IPS-18c (cell line): ENCODE data around the gene KLF5.
A peak's percentile ranks its signal among the peaks of the same experiment; 100 is the strongest.
"Not testable (repeated sequence)": the region's sequence is repeated elsewhere in the genome, so short reads cannot be mapped to it uniquely, and the experiment has no call there.

ENCODE experiments used
- H3K4me3 ChIP-seq: 2 replicates; pipeline ENCODE4 v1.7.0; 2013; ENCODE audit warnings: low read depth, mild to moderate bottlenecking, low read length, moderate library complexity; ENCODE audit not compliant: insufficient read depth
- H3K9me3 ChIP-seq: one replicate; pipeline ENCODE4 v1.6.1; 2013; ENCODE audit warnings: mild to moderate bottlenecking, low read length, moderate library complexity; ENCODE audit not compliant: control insufficient read depth, insufficient read depth

Gene KLF5

GRCh38 chr13:73074926-73075325 is 16.1 kb downstream of the KLF5 start:
- Histone ChIP-seq H3K9me3 (no peaks in the 10 kb centered on the region), H3K4me3 (no peak overlapping the region)

DNA sequence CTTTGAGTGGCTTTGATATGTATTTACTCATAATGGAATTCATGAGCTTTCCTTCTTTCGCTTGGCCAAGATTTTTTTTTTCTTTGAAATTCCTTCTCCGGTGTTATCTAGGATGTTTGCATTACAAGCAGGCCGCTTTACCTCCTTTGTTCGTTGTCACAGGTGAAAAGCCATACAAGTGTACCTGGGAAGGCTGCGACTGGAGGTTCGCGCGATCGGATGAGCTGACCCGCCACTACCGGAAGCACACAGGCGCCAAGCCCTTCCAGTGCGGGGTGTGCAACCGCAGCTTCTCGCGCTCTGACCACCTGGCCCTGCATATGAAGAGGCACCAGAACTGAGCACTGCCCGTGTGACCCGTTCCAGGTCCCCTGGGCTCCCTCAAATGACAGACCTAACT is 16.7 kb downstream of the KLF5 start:
- peak overlapping the region; percentile 36; the same call in 1 of the 2 replicates for H3K4me3 ChIP-seq

GRCh38 chr13:73075954-73076353 is 17.1 kb downstream of the KLF5 start:
- Histone ChIP-seq H3K9me3 (no peaks in the 10 kb centered on the region), H3K4me3 (peak overlapping the region; percentile 36; the same call in 1 of the 2 replicates)

More for the DNA sequence above, 16.7 kb downstream of the KLF5 start:
- no peaks in the 10 kb centered on the region for H3K9me3 ChIP-seq

DNA sequence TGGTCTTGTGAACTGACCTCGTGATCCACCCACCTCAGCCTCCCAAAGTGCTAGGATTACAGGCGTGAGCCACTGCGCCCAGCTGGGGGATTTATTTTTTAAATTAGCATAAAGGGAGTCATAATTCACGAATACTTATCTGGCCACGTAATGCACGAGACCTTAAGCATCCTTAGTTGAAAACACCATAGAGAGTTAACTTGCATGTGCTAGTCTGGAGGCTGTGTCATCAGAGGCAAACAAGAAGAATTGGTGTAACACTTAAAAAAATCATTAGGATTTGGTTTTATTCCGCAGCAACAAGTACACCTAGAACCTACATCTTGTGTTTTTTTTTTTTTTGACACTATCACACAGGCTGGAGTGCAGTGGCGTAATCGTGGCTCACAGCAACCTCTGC is 19.1 kb downstream of the KLF5 start:
- no peak overlapping the region for H3K4me3 ChIP-seq
- H3K9me3 ChIP-seq, result no peaks in the 10 kb centered on the region

- Histone ChIP-seq H3K9me3 (no peaks in the 10 kb centered on the region), H3K4me3 (no peak overlapping the region)
These were observed 20.6 kb downstream of the KLF5 start for GRCh38 chr13:73079359-73079758.

DNA sequence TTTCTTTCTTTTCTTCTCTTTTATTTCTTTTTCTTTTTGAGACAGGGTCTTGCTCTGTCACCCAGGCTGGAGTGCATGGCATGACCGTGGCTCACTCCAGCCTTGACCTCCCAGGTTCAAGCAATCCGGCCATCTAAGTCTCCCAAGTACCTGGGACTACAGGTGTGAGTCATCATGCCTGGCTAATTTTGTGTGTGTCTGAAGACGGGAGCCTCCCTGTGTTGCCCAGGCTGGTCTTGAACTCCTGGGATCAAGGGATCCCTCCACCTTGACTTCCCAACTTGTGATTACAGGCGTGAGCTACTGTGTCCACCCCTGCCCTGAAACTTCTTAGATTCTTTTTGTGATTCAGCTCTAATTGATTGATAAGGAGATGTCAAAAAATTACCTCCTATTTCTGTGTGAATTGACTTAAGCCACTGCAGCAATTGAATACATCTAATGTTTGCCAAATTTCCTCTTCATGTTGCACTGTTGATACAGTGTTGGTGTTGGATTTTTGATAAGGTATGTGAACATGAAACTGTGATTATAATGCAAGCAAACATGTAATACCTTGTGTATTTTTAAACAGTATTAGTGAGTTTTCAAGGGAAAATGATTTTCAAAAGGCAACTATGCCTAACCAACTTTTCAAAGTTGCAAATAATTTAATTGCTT is 22.6 kb downstream of the KLF5 start:
- Histone ChIP-seq H3K4me3 (no peak overlapping the region), H3K9me3 (no peaks in the 10 kb centered on the region)

DNA sequence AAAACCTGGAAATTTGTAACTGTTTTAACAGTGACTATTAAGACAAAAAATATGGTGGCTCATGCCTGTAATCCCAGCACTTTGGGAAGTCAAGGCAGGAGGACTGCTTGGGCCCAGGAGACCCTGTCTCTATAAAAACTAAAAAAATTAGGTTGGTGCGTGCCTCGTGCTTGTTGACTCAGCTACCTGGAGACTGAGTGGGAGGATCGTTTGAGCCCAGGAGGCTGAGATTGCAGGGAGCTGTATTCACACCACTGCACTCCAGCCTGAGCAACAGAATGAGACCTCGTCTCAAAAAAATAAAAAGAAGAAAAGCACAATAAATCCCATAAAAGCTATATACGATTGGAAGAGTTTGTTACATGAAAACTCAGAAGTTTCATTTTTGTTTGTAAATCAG is 23.7 kb downstream of the KLF5 start:
- H3K9me3 ChIP-seq, result no peaks in the 10 kb centered on the region
- no peak overlapping the region for H3K4me3 ChIP-seq

GRCh38 chr13:73082895-73083294 is 24.1 kb downstream of the KLF5 start:
- Histone ChIP-seq H3K4me3 (no peak overlapping the region), H3K9me3 (no peaks in the 10 kb centered on the region)

DNA sequence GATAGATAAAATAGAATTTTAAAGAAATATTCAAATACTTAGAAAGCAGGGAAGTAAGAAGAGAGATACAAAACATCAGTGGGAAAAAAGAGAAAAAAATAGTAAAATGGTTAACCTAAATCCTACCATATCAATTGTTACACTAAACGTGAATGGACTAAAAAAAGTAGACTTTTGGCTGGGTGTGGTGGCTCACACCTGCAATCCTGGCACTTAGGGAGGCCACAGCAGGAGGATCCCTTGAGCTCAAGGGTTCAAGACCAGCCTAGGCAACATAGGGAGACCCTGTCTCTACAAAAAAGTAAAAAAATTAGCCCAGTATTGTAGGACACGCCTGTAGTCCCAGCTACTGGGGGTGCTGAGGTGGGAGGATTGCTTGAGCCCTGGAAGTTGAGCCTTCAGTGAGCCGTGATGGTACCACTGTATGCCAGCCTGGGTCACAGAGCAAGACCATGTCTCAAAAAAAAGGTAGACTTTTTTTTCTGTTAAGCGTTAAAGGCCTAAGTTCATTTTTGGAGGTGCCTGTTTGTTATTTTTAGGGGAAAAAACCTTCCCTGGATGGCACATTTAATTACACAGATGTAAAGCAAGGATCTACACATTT is 29.6 kb downstream of the KLF5 start:
- Histone ChIP-seq H3K4me3 (no peak overlapping the region), H3K9me3 (peaks cover 6% of the 10 kb centered on the region)

GRCh38 chr13:73089213-73089612 is 30.4 kb downstream of the KLF5 start:
- Histone ChIP-seq H3K9me3 (peaks cover 6% of the 10 kb centered on the region), H3K4me3 (no peak overlapping the region)

- H3K4me3 ChIP-seq, result no peak overlapping the region
- H3K9me3 ChIP-seq, result peaks cover 6% of the 10 kb centered on the region
These were observed 31.5 kb downstream of the KLF5 start for GRCh38 chr13:73090116-73090822.

GRCh38 chr13:73090823-73091187 is 32.0 kb downstream of the KLF5 start:
- H3K4me3 ChIP-seq, result no peak overlapping the region
- H3K9me3 ChIP-seq, result peaks cover 6% of the 10 kb centered on the region

DNA sequence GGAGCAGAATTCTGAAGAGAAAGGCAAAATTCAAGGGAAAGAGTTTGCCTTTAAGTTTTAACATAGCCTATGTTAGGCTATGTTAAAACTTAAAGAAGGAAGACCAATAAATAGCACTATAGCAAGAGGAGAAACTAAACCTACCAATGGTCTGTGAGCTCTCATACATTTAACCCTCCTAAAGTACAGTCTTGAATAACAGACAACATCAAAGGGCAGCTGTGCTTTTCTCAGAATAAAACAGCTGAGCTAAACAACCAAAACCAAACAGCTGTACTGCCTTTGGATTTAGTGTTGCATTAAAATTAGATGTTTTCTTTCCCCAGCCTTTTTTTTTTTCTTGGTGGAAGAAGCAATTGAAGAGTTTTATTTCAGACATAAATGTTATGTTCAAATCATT is 34.0 kb downstream of the KLF5 start:
- peaks cover 6% of the 10 kb centered on the region for H3K9me3 ChIP-seq

DNA sequence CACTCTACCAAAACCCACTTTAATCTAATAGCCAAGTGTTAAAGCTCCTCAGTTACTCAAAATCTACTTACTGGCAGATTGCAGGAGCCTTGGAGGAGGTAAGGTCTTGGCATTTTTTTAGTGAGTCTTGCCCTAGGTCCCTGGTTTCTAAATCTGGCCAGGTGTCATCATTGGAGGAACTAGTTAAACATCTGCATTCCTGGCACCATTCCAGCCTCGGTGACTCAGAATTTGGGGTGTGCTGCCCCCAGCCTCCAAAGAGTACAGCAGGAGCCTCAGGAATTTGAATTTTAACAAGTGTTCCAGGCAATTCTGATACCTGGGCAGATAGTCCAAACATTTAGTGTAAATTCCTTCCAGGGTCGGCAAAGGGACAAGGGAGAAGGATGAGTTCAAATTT is 37.4 kb downstream of the KLF5 start:
- no peaks in the 10 kb centered on the region for H3K9me3 ChIP-seq

More for the DNA sequence above, 34.0 kb downstream of the KLF5 start:
- H3K4me3 ChIP-seq, result no peak overlapping the region

DNA sequence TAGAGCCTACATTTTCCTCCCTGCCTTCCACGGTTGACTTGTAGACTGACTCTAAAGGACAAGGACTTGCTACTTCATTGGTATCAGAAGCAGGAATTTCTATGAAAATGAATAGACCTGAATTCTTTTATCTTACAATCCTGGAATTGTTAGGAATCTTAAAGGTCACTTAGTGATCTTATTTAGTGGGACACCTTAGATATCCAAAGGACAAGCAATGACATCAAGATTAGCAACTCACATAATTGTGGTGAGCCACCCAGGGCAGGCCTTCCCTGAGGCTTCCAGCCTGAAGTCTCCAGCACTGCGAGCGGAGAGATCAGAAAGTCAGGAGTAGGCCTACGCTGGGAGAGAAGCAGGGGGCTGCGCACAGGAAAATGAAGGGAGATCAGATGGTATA is 37.8 kb downstream of the KLF5 start:
- Histone ChIP-seq H3K4me3 (no peak overlapping the region), H3K9me3 (no peaks in the 10 kb centered on the region)

More for the DNA sequence above, 37.4 kb downstream of the KLF5 start:
- no peak overlapping the region for H3K4me3 ChIP-seq

DNA sequence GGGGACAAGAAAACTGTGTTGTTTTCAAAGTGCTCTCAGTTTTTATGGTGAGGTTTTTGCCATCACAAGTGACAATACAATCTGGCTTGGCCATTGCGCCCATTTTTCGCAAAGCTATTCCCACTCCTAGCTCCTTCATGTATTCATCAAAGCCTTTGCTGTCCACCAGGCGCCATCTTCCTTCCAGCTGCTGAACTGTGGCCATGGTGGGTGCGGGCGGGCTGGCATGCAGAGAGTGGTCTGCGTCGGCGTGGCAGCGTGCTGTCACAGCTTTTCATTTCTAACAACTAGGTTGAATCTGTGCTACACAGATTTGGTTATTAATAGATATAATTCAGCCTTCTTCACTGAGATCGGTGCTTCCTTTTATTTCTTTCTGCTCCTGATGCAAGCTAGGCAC is 42.0 kb downstream of the KLF5 start:
- H3K9me3 ChIP-seq, H3K4me3 ChIP-seq: not testable (repeated sequence)

DNA sequence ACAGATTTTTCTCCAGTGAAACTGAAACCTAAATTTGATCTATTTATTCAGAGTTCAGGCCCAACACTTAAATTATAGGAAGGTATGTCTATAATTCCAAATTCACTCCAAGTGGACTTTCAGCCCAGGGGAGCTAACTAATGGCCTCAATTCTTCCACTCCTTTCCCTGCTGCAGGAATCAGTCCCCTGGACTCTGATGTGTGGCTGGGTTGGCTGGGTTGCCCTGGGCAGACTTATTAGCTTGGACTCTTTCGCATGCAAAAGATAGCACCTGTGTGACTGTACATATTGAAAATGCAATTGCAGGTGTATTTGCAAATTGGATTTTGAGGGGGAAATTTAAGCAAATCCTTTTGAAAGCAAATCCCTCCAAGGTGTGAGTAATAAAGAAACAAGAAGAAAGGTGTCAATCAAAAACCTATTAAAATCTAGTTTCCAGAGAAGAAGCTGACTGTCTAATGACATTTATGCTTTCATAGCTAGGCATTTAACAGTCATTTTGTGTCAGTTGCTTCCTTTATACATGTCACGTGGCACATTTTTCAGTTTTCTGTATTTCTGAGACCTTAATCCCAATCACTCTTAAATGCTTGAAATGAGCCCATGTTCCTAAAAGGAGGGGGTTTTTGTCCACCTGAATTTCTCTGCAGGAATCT is 42.7 kb downstream of the KLF5 start:
- Histone ChIP-seq H3K4me3 (no peak overlapping the region), H3K9me3 (no peaks in the 10 kb centered on the region)

DNA sequence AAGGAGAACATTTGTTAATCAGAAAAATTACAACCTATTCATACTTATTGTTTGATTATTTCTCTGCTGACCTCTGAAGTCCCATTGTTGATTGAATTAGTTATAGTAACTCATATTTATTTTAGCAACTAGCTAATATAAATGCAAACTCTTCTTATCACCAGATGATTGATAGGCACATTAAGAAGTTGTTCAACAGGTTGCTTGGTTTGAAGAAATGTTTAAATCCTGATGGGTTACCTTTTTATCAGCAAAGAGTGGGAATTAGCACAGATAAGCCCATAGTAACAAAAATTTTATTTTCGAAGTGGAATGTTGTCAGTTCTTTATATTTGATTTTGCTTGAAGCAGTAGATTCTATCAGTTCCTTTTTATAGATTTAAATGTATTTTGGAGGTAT is 44.4 kb downstream of the KLF5 start:
- no peak overlapping the region for H3K4me3 ChIP-seq
- H3K9me3 ChIP-seq, result no peaks in the 10 kb centered on the region
